Measurements from ENCODE around the gene RAB11FIP3.
A peak's percentile ranks its signal among the peaks of the same experiment; 100 is the strongest.

The RAB11FIP3 gene

GRCh38 chr16:534856-535445, 109.5 kb downstream of the RAB11FIP3 start:
- DNase-seq, result no peak

DNA sequence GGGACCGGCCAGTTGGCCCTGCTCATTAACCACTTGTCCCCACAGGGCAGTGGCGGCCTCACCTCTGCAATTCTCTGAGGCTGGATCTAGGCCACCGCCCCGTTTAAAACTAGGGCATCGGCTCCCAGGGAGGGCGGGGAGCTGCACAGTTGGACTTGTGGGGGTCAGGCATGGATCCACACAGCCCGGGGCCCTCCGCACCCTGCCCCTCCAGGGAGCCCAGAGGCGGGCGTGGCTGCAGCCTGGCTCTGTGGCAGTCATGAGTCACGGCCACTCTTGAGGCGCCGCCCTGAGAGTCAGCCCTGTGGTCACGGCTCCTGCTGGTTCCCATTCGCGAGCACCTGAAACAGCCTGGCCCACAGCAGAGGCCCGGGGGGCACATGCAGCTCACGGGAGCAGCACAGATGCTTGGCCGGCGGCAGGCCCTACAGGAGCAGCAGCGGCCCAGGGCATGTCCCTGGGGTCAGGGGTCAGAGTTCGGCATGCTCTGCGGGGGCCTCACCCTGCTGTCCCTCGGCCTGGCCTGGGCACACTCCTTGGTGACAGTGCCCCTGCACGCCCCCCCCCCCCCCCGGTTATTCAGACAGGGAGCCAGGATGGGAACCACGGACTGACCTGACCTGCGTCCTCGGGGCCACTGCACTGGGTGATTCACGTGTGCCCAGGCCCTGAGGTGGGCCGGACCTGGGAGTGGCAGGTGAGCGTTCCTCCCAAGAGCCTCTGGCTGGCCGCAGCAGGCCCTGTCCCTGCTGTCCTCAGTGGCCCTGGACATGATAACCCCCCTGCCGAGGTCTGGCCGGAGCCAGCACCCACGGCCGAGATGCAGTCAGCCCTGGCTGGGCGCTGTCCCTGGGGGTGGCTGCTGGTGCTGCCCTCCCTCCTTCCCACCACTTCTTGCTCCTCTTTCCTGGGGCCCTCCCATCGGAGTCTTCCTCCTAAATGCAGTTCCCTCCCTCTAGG, 110.3 kb downstream of the RAB11FIP3 start:
- no peak for DNase-seq

DNA sequence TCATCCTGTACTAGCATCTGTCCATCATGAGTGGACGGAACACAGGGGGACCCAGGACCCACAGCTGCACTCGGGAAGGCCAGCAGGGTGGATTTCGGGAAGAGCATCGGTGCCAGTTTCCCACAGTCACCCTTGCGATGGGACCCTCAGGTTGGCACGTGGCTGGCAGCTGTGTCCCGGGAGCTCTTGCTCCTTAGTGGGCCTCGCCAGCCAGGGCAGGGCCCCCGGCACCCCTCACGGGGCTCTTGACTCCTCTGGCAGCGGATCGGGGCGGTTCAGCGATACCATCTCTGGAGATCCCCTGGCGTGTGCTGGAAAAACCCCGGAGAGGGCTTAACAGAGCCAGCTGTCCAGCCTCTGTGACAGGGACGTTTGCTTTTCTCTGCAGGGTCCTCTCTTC, 111.3 kb downstream of the RAB11FIP3 start:
- no peak for DNase-seq

DNA sequence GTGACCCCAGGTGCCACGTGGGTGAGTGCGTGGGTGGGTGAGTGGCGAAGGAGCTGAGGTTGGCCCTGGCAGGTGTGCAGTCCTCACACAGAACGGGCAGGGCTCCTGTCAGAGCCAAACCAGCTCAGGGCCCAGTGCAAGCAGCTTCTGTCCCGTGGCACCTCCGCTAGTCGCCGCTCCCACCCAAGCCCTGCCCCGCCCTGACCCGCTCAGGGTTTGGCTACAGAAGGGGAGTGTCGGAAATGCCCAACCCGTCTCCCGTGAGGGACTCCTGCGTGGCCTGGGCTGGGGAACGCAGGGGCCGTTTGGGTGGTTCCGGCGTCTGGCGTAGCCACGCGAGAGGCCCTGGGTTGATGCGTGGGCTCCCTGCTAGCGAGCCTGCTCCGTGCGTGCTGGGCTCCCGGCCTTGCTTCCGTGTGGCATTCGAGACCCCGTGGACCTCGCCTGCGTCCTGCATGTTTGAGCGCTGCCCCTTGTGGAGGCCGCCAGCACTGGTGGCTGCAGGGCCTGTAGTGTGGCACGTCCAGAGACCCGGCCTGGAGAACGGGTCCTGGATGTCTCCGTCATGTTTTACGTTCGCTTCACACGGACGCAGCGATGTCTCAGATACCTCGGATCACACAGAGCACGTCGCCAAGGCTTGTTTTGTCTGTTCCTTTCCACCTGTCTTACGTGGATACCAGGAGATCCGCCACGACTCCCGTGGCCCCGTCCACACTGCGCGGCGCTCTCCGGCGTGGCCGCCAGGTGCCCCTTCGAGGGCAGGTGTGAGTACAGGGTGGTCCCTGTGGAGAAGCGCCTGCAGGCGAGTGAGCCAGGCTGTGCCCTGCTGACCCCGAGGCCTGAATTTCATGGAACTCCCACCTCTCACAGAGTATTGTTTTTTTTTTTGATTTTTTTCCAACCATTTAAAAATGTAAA, 112.2 kb downstream of the RAB11FIP3 start:
- no peak for DNase-seq

DNA sequence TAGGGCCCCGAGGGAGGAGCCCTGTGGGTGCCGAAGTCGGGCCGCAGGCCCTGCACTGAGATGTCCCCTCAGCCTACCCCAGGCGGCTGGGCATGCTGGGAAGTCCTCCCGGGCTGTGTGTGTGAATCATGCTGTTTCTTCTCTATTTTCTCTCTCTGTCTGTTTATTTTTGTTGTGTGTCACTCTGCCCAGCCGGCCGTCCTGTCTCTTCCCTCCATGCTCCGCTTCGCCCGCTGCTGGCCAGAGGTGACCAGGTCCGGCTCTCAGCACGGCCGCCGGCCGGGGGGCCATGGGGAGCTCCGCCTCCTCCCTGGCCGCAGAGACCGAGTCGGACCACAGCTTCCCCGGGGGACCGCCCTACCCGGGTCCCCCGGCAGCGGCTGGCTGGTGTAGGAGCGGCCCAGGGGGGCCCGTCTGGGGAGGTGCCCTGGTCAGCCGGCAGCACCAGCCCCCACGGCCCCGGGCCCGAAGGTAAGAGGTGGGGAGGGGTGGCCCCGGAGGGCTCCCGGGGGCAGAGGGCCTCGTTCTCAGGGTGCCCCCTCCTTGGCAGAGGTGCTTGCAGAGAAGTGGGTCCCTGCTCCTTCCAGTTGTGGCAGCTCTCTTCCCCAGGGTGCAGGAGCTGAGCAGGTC, 114.6 kb downstream of the RAB11FIP3 start:
- DNase-seq, result no peak

- no peak for DNase-seq
These were observed 115.3 kb downstream of the RAB11FIP3 start for GRCh38 chr16:540645-541340.

DNA sequence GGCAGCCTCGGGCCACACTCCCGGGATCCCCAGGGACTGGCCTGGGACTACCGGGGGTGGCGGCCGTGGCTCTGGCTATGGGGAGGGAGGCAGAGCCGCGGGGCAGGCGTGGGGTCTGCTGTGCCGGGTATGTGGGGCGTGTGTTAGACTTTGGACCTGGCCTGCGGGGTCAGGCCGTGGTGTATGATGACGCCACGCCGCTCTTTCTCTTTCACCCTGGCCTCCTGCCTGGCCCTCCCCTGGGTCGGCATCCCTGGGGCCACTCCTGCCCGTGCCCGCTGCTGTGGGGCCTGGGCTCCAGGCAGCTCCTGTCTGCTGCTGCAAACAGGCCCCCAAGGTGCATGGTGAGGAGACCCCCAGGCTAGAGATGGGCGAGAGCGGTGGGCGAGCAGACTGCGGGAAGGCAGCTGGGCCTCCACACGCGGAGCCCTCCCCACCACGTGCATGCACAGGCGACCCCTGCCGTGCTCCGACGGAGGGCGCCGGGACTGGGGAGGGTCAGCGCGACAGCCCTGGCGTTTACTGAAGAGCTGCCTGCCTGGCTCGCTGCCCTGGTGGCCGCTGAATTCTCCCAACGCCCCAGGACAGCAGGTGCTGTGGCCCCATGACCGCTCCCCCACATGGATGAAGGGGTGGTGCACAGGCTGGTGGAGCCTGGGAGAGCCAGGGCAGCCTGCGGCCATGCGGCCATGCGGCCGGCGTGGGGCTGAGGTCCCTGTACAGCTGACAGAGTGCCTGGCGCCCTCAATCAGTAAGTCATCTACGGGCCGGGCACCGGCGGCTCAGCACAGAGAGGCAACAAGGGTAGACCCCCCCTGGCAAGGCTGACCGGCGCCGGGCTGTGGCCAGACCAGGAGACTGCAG, 118.1 kb downstream of the RAB11FIP3 start:
- DNase-seq, result no peak

DNA sequence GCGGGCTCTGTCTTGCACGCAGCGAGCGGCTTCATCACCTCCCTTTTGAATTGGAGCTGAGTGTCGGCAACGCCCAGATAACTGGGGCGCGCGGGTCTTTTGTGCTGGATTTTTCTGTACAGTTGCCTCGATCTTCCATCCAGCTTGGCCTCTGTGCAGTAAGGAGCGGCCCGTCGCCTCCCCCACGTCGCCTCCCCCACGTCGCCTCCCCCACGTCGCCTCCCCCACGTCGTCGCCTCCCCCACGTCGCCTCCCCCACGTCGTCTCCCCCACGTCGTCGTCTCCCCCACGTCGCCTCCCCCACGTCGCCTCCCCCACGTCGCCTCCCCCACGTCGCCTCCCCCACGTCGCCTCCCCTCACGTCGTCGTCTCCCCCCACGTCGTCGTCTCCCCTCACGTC, 119.1 kb downstream of the RAB11FIP3 start:
- DNase-seq, result no peak

GRCh38 chr16:546909-547770, 121.7 kb downstream of the RAB11FIP3 start:
- peak; percentile 43 to 72 for DNase-seq

DNA sequence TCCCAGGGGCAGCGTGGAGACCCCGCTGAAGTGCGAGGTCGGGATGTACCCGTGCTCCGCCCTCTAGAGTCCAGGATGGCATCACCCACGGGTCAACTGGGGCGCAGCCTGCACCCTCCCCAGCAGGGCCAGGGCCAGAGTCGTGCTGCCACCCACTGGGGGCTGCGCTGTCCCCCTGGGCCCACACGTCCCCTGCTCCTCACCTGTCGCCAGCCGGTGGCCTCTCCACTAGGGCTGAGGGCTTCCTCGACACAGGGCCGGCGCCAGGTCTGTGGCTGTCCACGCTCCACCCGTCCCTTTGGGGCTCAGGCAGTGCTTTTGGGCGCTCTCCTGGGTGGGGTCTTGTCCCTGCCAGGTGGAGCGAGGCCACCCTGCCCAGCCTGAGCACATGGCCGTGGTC, 123.1 kb downstream of the RAB11FIP3 start:
- DNase-seq, result no peak

GRCh38 chr16:549544-550263, 124.3 kb downstream of the RAB11FIP3 start:
- DNase-seq, result no peak

DNA sequence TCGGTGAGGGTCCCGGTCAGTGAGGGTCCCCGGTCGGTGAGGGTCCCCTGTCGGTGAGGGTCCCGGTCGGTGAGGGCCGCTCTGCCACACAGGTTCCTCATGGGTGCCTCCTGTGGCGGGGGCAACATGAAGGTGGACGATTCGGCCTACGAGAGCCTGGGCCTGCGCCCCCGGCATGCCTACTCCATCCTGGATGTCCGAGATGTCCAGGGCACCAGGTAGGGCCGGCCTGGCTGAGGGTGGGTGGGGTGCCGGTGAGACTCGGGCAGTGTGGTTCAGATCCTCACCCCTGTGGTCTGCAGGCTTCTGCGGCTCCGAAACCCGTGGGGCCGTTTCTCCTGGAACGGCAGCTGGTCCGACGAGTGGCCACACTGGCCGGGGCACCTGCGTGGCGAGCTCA, 125.8 kb downstream of the RAB11FIP3 start:
- no peak for DNase-seq

- DNase-seq, result no peak
These were observed 126.7 kb downstream of the RAB11FIP3 start for GRCh38 chr16:552171-552570.

- no peak for DNase-seq
These were observed 128.3 kb downstream of the RAB11FIP3 start for GRCh38 chr16:553601-554296.

DNA sequence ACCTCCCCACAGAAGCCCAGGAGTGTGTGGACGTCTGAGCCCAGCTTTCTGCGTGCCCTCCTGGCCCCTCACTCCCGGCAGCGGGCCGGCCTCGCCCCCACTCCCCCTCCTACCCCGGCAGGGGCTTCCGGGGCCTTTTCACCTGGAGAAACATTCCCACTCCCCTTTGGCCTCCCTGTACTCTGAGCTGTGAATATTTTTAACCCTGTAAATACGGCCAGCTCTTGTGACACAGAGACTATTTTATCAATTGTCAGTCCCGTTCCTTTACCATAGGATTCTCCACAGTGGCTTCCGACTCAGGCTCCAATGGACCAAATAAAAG, 128.8 kb downstream of the RAB11FIP3 start:
- DNase-seq, result no peak

DNA sequence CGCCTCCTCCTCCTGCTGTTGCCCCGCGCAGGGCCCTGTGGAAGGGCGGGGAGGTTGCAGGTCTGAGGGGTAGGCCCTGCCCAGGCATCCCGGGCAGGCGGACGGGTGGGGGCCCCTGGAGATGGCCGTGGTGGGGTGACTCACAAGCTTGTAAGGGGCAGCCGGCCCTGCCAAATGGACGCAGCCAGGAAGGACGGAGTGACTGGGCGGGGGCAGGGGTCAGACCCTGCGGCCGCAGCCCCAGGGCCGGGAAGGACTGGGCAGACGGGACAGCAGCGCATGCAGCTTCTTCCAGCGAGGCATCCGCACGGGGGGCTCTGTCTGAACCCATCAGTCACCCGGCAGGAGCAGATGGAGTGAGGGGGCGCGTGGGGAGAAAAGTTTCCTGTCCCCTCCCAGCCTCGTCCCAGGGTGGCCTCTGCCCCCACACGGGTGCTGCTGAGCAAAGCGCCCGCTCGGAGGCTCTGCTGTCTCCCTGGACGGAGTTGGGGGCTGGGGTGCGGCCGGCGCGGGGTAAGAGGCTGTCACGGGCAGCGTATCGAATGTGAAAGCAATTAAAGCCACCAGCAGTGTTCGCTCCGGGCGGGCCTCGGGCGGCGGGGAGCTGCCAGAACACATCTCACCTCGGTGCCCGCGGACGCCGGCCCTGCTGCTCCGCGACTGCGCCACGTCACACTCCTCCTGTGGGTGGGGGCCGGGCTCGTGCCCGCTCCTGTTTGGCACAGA, 129.4 kb downstream of the RAB11FIP3 start:
- DNase-seq, result no peak

GRCh38 chr16:555528-556473, 130.4 kb downstream of the RAB11FIP3 start:
- DNase-seq, result no peak

Data from cerebellar nuclear complex (tissue), 1 donor.